Activated CD4-positive, alpha-beta T cell treated with anti-CD3 and anti-CD28 coated beads, Interleukin-2, amount 10 ng/mL, durations not matched to agents 7 days and 5 days (primary cell): ENCODE data around the gene ING5. TPM values are rescaled to one million over a fixed set of nuclear protein-coding genes. Genes with fewer than 3 reads are reported as not detected.
"Not testable (repeated sequence)": the region's sequence is repeated elsewhere in the genome, so short reads cannot be mapped to it uniquely, and the experiment has no call there.

Source experiments
- CTCF ChIA-PET: fragments of 350-600 bp; sonication (Branson Sonifier 250); formaldehyde crosslinking; loops from one replicate; lab custom pipeline; 2021; ENCODE audit warnings: antibody characterized with exemption; lab: Charles Lee
- POLR2A ChIA-PET: fragments of 350-600 bp; sonication (Branson Sonifier 250); formaldehyde crosslinking; loops from one replicate; lab custom pipeline; 2021; ENCODE audit warnings: antibody characterized with exemption; lab: Charles Lee
- DNase-seq: peaks from one replicate; pipeline ENCODE4 v3.0.0-alpha.2; 2020
- H3K27ac Mint-ChIP-seq: one replicate; pipeline ENCODE4 v1.8.0; 2021; ENCODE audit warnings: mild to moderate bottlenecking, moderate library complexity, mixed read lengths
- H3K27me3 Mint-ChIP-seq: one replicate; pipeline ENCODE4 v1.8.0; 2021; ENCODE audit warnings: mixed read lengths
- H3K36me3 Mint-ChIP-seq: one replicate; pipeline ENCODE4 v1.8.0; 2021; ENCODE audit warnings: low read depth, mixed read lengths
- H3K4me1 Mint-ChIP-seq: one replicate; pipeline ENCODE4 v1.8.0; 2021; ENCODE audit warnings: mixed read lengths
- H3K4me3 Mint-ChIP-seq: one replicate; pipeline ENCODE4 v1.8.0; 2021; ENCODE audit warnings: mild to moderate bottlenecking, moderate library complexity, mixed read lengths
- H3K9me3 Mint-ChIP-seq: one replicate; pipeline ENCODE4 v1.8.0; 2021; ENCODE audit warnings: mixed read lengths
- total RNA-seq, 2 experiments: library from RNA; stranded (reverse); gene quantifications; one replicate each; pipeline ENCODE4 v1.2.3, GENCODE V29; 2021

ING5 gene
- total RNA-seq, 2 experiments from 2014 or later, result 39.9 to 45.4 TPM

DNA sequence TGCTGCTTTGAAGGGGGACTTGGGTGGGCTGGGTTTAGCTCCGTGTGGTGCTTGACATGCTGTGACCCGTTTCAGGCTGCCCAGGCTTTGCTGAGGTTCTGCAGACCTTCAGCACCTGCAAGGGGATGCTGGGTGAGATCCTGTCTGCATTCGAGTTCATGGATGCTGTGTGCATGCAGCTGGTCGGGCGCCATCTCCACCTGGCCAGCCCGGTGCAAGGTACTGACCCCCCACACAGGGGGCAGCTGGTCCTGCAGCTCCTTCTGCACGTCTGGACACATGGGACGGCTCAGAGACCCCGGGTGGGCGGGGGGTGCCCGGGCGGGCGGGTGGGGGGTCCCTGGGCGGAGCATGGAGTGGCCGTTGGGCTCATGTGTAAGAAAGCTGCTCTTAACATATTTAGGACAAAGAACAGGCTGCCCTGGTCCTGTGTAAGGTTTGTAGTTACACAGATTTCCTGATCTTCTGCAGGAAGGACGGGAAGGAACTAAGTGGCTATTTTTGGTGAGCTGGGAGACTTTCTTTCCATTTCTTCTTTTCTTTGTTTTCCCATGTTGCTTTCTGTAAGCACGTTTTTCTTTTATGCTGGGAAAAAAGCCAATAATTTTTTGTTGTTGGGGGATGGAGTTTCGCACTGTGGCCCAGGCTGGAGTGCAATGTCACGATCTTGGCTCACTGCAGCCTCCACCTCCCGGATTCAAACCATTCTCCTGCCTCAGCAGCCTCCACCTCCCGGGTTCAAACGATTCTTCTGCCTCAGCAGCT is 48.4 kb downstream of the ING5 start:
- no peak for DNase-seq
- Mint-ChIP-seq H3K36me3 (peaks cover 23% of the 10 kb centered on the region), H3K4me3 (no peak overlapping the region), H3K27ac (peak overlapping the region; percentile 13), H3K9me3 (peaks cover 4% of the 10 kb centered on the region), H3K27me3 (no peaks in the 10 kb centered on the region), H3K4me1 (no peaks in the 10 kb centered on the region)
- ChIA-PET POLR2A (interaction anchor here (0.5 to 0.7 kb wide), 2 partner anchors 64 to 108 kb away, joined by 3 to 5 read pairs; partner anchors contain the start of gene DTYMK), CTCF (interaction anchor here (0.5 to 1.3 kb wide), 2 partner anchors 23 to 46 kb away, joined by 3 read pairs; no protein-coding TSS in a partner anchor)

DNA sequence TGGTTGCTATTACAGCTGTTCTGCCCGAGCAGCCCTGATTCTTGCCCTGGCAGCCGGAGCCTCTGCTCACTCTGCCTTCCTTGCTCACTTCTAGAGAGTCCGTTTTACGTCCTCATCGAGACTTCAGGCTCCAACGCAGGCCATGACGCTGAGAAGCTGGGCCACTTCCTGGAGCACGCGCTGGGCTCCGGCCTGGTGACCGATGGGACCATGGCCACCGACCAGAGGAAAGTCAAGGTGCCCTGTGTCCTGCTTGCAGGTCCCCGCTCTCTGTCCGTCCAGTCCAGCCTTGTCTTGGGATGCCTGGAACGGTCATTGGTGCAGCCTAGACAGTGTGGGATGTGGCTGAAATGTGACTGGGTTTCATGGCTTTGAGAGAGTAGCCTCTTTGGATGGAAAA is 49.3 kb downstream of the ING5 start:
- peaks cover under 1% of the 10 kb centered on the region for H3K9me3 Mint-ChIP-seq
- no peak for DNase-seq
- H3K36me3 Mint-ChIP-seq, result peaks cover 14% of the 10 kb centered on the region
- H3K27ac Mint-ChIP-seq, result no peak overlapping the region
- no peak overlapping the region for H3K4me3 Mint-ChIP-seq
- ChIA-PET CTCF (interaction anchor here (1.3 kb wide), 1 partner anchor 22 kb away, joined by 3 read pairs; no protein-coding TSS in a partner anchor), POLR2A (interaction anchor here (0.5 kb wide), 1 partner anchor 181 kb away, joined by 5 read pairs; no protein-coding TSS in a partner anchor)
- H3K4me1 Mint-ChIP-seq, result no peaks in the 10 kb centered on the region
- H3K27me3 Mint-ChIP-seq, result no peaks in the 10 kb centered on the region

DNA sequence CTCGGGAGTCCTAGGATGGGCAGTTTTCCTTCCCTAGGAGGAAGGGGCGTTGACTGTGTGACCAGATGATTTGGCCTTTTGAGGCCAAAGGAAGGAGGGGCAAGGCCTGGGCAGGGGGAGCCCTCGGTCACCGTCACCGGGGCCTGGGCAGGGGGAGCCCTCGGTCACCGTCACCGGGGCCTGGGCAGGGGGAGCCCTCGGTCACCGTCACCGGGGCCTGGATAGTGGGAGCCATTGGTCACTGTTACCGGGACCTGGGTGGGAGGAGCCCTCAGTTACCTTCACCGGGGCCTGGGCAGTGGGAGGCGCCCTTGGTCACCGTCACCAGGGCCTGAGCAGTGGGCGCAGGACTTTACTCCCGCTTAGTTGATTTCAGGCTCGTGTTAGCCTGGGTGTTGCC is 49.9 kb downstream of the ING5 start:
- no peak for DNase-seq
- Mint-ChIP-seq H3K4me1 (no peaks in the 10 kb centered on the region), H3K27ac (no peak overlapping the region), H3K4me3 (no peak overlapping the region), H3K36me3 (peaks cover 13% of the 10 kb centered on the region), H3K27me3 (no peaks in the 10 kb centered on the region), H3K9me3 (no peaks in the 10 kb centered on the region)
- ChIA-PET POLR2A (no interaction called here), CTCF (no interaction called here)

DNA sequence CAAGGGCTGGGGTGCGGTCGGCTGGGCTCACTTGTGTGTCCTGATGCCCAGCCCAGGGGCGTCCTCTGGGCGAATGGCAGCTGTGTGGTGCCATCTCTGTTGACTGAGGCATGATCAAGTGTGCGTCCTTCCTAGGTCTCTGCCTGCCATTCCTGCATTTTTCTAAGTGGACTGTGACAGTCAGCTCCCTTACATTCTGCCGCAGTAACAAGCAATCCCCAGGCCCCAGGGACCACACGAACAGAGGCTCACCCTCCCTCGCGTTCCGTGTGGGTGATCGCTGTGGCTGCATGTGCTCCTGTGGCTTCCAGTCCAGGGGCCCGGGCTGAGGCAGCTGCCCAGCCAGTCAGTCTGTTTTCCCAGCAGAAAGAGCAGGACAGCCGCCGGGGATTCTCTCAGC is 50.4 kb downstream of the ING5 start:
- H3K9me3 Mint-ChIP-seq, result no peaks in the 10 kb centered on the region
- no peak overlapping the region for H3K4me3 Mint-ChIP-seq
- CTCF ChIA-PET, result interaction anchor here (0.6 kb wide), 1 partner anchor 55 kb away, joined by 3 read pairs; no protein-coding TSS in a partner anchor
- H3K27me3 Mint-ChIP-seq, result no peaks in the 10 kb centered on the region
- no peaks in the 10 kb centered on the region for H3K4me1 Mint-ChIP-seq
- POLR2A ChIA-PET, result no interaction called here
- no peak for DNase-seq
- H3K36me3 Mint-ChIP-seq, result peaks cover 10% of the 10 kb centered on the region
- no peak overlapping the region for H3K27ac Mint-ChIP-seq

DNA sequence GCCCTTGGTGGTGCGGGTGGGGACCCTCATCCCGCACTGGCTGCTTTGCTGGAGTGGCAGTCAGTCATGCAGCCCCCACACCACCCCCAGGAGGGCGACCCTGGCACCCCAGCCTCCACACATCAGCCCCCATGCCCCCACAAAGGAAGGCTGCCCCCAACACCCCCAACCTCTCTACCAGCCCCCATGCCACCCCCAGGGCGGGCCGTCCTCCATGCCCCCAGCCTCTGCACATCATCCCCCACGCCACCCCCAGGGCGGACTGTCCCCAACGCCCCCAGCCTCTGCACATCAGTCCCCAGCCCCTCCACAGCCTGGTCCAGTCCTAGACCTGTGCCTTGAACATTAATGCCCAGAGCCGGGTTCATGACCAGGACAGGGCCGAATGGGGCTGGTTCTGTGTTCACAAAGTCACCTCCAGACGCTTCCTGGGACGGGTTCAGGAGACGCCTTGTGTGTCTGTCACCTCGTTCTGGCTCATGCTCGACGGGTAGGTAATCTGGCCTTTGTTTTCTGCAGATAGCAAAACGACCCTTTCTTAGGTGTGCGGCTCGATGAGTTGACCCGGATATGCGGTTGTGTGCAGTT is 50.9 kb downstream of the ING5 start:
- DNase-seq, result no peak
- Mint-ChIP-seq H3K27ac (no peak overlapping the region), H3K4me3 (no peak overlapping the region), H3K9me3 (no peaks in the 10 kb centered on the region), H3K36me3 (peaks cover 10% of the 10 kb centered on the region), H3K27me3 (no peaks in the 10 kb centered on the region), H3K4me1 (no peaks in the 10 kb centered on the region)
- ChIA-PET CTCF (interaction anchor here (0.6 kb wide), 1 partner anchor 55 kb away, joined by 3 read pairs; no protein-coding TSS in a partner anchor), POLR2A (no interaction called here)

DNA sequence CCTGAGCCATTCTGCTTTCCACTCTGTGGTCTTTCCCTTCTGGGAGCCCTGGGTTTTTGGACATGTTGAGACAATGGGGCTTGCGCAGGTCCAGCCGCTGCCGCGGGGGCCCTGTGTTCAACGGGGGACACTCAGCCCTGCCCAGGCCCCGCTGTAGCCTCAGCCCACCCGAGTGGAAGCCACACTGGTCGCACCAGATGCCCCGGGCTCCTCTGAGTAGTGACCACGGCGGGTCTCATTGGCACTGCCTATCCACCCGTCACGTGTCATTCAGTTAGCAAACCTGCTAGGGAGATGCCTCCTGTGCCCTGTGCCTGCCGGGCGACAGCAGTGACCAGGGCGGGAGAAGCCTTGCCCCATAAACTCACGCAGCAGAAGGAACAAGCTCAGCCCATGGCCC is 51.7 kb downstream of the ING5 start:
- H3K27ac Mint-ChIP-seq, result no peak overlapping the region
- no peaks in the 10 kb centered on the region for H3K9me3 Mint-ChIP-seq
- H3K4me1 Mint-ChIP-seq, result no peaks in the 10 kb centered on the region
- DNase-seq, result no peak
- no peaks in the 10 kb centered on the region for H3K27me3 Mint-ChIP-seq
- no peak overlapping the region for H3K4me3 Mint-ChIP-seq
- ChIA-PET POLR2A (no interaction called here), CTCF (interaction anchor here (1.2 kb wide), 1 partner anchor 10 kb away, joined by 4 read pairs; no protein-coding TSS in a partner anchor)
- H3K36me3 Mint-ChIP-seq, result peaks cover 10% of the 10 kb centered on the region

DNA sequence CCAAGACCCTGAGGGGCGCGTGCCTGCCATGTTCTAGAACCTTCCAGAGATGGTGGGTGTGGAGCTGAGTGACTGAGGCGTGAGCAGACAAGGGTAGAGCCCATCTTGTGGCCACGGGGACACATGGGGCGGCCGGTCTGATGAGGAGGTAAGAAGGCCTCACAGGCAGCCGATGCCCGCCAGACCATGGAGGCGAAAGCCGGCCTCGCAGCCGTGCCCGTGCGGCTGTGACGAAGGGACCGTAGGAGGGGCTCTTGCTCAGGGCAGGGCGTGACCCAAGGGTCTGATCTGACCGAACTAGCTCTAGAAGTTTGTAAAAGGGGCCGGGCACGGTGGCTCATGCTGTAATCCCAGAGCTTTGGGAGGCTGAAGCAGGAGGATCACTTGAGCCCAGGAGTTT is 52.2 kb downstream of the ING5 start:
- no peak overlapping the region for H3K4me3 Mint-ChIP-seq
- no peaks in the 10 kb centered on the region for H3K9me3 Mint-ChIP-seq
- H3K27me3 Mint-ChIP-seq, result no peaks in the 10 kb centered on the region
- no peak overlapping the region for H3K27ac Mint-ChIP-seq
- CTCF ChIA-PET, result interaction anchor here (0.6 to 1.2 kb wide), 3 partner anchors 9 to 379 kb away, joined by 4 read pairs; no protein-coding TSS in a partner anchor
- no peak for DNase-seq
- POLR2A ChIA-PET, result no interaction called here
- no peaks in the 10 kb centered on the region for H3K4me1 Mint-ChIP-seq
- H3K36me3 Mint-ChIP-seq, result peaks cover 7% of the 10 kb centered on the region

DNA sequence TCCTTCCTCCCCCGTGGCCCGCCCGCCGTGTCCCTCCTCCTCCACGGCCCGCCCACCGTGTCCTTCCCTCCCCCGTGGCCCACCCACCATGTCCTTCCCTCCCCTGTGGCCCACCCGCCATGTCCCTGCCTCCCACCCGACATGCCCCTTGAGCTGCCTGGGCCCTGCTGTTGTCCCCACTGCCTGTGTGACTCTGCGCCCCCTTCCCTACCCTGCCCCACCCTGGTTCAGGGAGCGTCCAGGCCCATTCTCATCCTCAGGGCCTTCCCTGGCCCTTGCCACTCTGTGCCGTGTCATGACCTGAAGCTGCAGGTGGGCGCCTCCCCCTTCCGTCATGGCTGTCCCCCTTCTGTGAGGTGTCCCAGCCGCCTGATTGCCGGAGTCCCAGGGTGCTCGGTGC is 53.3 kb downstream of the ING5 start:
- H3K27me3 Mint-ChIP-seq, result no peaks in the 10 kb centered on the region
- H3K9me3 Mint-ChIP-seq, result no peaks in the 10 kb centered on the region
- no peak overlapping the region for H3K27ac Mint-ChIP-seq
- DNase-seq, result no peak
- CTCF ChIA-PET, result no interaction called here
- POLR2A ChIA-PET, result no interaction called here
- peaks cover 9% of the 10 kb centered on the region for H3K36me3 Mint-ChIP-seq
- no peak overlapping the region for H3K4me3 Mint-ChIP-seq
- no peaks in the 10 kb centered on the region for H3K4me1 Mint-ChIP-seq

DNA sequence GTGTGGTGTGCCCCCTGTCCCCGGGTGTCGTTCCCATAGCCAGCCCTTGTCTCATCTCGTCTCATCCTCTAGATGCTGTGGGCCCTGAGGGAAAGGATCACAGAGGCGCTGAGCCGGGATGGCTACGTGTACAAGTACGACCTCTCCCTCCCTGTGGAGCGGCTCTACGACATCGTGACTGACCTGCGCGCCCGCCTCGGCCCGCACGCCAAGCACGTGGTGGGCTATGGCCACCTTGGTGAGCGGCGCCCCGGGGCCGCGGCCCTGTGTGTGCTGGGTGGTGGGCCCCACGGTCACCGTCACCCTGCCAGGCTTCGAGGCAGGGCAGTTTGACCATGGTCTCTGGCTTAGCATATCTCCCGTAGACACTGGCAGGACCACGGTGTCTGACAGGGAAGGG is 53.9 kb downstream of the ING5 start:
- peaks cover 2% of the 10 kb centered on the region for H3K9me3 Mint-ChIP-seq
- peaks cover 11% of the 10 kb centered on the region for H3K36me3 Mint-ChIP-seq
- no peak overlapping the region for H3K27ac Mint-ChIP-seq
- CTCF ChIA-PET, result no interaction called here
- H3K27me3 Mint-ChIP-seq, result no peaks in the 10 kb centered on the region
- peaks cover under 1% of the 10 kb centered on the region for H3K4me1 Mint-ChIP-seq
- no peak for DNase-seq
- H3K4me3 Mint-ChIP-seq, result no peak overlapping the region
- POLR2A ChIA-PET, result no interaction called here

DNA sequence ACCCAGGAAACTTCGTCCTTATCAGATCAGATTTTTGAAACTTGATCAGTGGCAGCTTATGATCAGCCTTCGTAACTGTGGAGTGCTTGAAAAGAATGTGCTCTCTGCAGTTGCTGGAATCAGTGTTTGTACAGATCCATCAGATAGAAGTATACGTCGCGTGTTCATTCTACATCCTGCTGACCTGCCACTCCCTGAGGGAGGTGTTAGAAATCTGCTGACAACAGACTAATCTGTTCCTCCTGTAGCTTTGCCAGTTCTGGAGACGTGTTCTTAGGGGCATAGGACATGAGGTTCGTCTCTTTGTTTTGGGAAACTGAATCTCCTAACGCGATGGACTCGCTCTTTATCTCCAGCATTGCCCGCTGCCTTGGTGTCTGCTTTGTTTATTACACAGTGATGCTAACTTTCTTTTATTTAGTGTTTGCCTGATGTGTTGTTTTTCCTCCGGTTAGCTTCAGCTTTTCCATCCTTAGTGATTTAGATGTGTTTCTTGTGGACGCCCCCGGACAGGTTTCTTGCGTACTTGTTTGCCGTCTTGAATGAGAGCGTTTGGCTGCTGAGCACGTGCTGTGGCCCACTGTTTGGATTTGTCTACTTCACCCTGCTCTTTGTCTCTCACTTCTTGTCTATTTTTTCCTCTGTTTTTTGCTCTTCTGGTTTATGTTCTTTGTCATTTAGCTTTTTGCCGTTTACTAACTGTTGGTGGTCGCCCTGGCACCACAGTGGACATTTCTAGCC is 57.4 kb downstream of the ING5 start:
- Mint-ChIP-seq H3K27me3 (no peaks in the 10 kb centered on the region), H3K9me3 (peaks cover 4% of the 10 kb centered on the region), H3K36me3 (peaks cover 14% of the 10 kb centered on the region), H3K27ac (no peak overlapping the region), H3K4me1 (peaks cover 20% of the 10 kb centered on the region), H3K4me3 (no peak overlapping the region)
- ChIA-PET CTCF (no interaction called here), POLR2A (no interaction called here)
- no peak for DNase-seq

DNA sequence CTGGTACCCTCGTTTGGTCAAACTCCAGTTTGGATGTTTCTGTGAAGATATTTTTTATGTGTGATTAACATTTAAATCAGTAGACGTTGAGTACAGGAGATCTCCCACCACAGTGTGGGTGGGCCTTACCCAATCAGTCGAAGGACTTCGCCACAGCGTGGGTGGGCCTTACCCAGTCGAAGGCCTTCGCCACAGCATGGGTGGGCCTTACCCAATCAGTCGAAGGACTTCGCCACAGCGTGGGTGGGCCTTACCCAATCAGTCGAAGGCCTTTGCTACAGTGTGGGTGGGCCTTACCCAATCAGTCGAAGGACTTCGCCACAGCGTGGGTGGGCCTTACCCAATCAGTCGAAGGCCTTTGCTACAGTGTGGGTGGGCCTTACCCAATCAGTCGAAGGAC is 58.1 kb downstream of the ING5 start:
- H3K4me3 Mint-ChIP-seq, DNase-seq, H3K27me3 Mint-ChIP-seq, H3K9me3 Mint-ChIP-seq, H3K27ac Mint-ChIP-seq, CTCF ChIA-PET, POLR2A ChIA-PET: not testable (repeated sequence)
- peaks cover 22% of the 10 kb centered on the region for H3K4me1 Mint-ChIP-seq
- peaks cover 14% of the 10 kb centered on the region for H3K36me3 Mint-ChIP-seq

DNA sequence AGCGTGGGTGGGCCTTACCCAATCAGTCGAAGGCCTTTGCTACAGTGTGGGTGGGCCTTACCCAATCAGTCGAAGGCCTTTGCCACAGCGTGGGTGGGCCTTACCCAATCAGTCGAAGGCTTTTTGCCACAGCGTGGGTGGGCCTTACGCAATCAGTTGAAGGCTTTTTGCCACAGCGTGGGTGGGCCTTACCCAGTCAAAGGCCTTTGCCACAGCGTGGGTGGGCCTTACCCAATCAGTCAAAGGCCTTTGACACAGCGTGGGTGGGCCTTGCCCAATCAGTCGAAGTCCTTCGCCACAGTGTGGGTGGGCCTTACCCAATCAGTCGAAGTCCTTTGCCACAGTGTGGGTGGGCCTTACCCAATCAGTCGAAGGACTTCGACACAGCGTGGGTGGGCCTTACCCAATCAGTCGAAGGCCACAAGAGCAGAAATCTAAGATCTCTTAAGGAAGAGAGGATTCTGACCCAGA is 58.5 kb downstream of the ING5 start:
- CTCF ChIA-PET, result interaction anchor here (0.6 kb wide), 1 partner anchor 123 kb away, joined by 3 read pairs; the partner anchor contains the start of gene ATG4B
- no peaks in the 10 kb centered on the region for H3K27me3 Mint-ChIP-seq
- H3K9me3 Mint-ChIP-seq, result peaks cover 4% of the 10 kb centered on the region
- H3K27ac Mint-ChIP-seq, result no peak overlapping the region
- peaks cover 22% of the 10 kb centered on the region for H3K4me1 Mint-ChIP-seq
- POLR2A ChIA-PET, result no interaction called here
- no peak overlapping the region for H3K4me3 Mint-ChIP-seq
- peaks cover 14% of the 10 kb centered on the region for H3K36me3 Mint-ChIP-seq
- DNase-seq, result no peak
